ENCODE measurements around the gene NISCH.

The NISCH gene

DNA sequence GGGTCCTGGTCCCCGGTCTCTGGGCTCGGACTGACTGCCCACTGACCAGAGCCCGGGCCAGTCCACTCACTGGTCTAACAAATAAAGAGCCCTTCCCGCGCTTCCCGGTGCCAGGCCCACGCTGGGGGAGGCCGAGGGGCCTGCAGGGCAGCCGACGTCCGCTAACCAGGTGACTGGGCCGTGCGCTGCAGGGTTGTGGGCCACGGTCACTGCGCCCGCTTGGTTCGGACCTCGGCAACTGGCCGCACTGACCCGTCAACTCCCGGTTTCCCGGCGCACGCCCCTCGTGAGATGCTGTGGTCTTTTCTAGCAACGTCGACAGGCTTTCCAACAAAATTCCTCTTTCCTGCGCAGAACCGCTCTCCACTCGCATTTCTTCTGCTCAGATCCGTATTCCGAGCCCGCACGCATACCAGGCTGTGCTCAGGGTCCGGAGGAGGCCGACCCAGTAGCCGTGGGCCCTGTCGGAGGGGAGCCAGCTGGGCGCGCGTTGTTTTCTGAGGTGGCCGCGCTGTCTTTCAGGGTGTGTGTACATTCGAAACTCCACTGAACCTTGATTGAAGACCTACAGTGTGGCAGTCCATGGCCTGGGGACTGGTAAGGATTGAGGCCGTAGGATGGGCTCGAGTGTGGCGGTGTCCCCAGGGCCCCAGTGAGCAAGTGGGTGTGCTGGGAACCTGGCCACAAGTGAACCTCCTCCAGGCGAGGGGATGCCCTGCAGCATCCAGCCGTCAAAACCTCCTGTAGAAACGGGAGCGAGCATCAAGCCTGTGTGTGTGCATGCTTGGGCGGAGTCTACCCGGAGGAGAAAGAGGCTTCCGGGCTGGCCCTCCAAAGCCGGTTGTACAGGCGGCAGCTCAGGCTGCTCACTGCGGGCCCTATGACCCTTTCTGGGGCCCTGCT lies 79.1 kb downstream of the NISCH start:
- H3K27ac ChIP-seq: peak overlapping the region; percentile 82
- peaks cover 26% of the 10 kb centered on the region for H3K36me3 ChIP-seq
- TF ChIP-seq Cebpa-rat (IDR thresholded peaks at IDR 0.05): no peak
- H3K4me1 ChIP-seq: peaks cover 77% of the 10 kb centered on the region
- H3K9me3 ChIP-seq: no peaks in the 10 kb centered on the region
- peak overlapping the region; percentile 83 for H3K9ac ChIP-seq
- H3K4me3 ChIP-seq: peak overlapping the region; percentile 93
- H3K4me2 ChIP-seq: peak overlapping the region; percentile 95
- H3K27me3 ChIP-seq: no peaks in the 10 kb centered on the region
- H4K20me1 ChIP-seq: peaks cover 54% of the 10 kb centered on the region

DNA sequence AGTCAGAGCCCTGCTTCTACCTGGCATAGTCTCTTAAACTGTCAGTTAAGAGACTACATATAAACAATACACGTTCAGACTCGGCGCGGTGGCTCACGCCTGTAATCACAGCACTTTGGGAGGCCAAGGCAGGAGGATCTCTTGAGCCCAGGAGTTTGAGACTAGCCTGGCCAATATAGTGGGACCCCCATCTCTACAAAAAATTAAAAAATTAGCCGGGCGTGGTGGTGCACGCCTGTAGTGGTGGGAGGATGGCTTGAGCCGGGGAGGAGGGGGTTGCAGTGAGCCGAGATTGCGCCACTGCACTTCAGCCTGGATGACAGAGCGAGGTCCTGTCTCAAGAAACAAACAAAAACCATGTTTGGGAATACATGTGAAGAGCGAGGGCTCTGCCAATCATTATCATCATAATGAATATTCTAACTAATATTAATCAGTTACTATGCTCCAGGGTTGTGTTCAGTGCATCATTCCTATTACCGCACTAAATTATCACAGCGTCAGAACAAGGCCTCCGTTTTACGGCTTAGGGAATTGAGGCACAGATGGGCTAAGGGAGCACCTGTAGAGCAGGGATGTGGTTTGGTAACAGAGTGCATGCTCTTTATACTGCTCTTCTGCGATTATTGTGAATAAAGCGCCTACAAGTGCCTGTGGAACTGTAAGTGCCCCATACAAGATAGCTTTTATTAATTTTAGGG lies 80.2 kb downstream of the NISCH start:
- Histone ChIP-seq H3K9me3 (no peaks in the 10 kb centered on the region), H3K27me3 (no peaks in the 10 kb centered on the region), H3K4me3 (peak overlapping the region; percentile 25; the same call in 1 of the 2 replicates), H3K4me2 (peak overlapping the region; percentile 95), H3K9ac (no peak overlapping the region), H3K4me1 (peaks cover 68% of the 10 kb centered on the region), H4K20me1 (peaks cover 53% of the 10 kb centered on the region), H3K36me3 (peaks cover 25% of the 10 kb centered on the region; the same call in 1 of the 2 replicates), H3K27ac (no peak overlapping the region)
- TF ChIP-seq Cebpa-rat (IDR thresholded peaks at IDR 0.05): no peak

DNA sequence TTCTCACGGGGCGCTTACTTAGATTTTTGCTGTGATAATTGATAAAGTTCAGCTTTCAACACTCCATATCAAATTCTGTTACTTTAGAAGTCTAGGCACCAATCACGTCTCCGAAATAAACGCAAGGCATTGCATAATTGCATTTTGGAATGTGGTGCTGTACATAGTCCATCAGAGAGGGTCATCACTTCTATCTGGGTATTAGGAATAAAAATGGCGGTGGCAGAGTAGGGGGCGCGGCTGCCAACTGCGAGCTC lies 80.6 kb downstream of the NISCH start:
- no peaks in the 10 kb centered on the region for H3K27me3 ChIP-seq
- no peak overlapping the region for H3K27ac ChIP-seq
- no peak for TF ChIP-seq Cebpa-rat (IDR thresholded peaks at IDR 0.05)
- peaks cover 26% of the 10 kb centered on the region for H3K36me3 ChIP-seq
- H3K9ac ChIP-seq: no peak overlapping the region
- H3K4me2 ChIP-seq: peak overlapping the region; percentile 95
- no peaks in the 10 kb centered on the region for H3K9me3 ChIP-seq
- peak overlapping the region; percentile 25; the same call in 1 of the 2 replicates for H3K4me3 ChIP-seq
- peaks cover 53% of the 10 kb centered on the region for H4K20me1 ChIP-seq
- H3K4me1 ChIP-seq: peaks cover 64% of the 10 kb centered on the region

DNA sequence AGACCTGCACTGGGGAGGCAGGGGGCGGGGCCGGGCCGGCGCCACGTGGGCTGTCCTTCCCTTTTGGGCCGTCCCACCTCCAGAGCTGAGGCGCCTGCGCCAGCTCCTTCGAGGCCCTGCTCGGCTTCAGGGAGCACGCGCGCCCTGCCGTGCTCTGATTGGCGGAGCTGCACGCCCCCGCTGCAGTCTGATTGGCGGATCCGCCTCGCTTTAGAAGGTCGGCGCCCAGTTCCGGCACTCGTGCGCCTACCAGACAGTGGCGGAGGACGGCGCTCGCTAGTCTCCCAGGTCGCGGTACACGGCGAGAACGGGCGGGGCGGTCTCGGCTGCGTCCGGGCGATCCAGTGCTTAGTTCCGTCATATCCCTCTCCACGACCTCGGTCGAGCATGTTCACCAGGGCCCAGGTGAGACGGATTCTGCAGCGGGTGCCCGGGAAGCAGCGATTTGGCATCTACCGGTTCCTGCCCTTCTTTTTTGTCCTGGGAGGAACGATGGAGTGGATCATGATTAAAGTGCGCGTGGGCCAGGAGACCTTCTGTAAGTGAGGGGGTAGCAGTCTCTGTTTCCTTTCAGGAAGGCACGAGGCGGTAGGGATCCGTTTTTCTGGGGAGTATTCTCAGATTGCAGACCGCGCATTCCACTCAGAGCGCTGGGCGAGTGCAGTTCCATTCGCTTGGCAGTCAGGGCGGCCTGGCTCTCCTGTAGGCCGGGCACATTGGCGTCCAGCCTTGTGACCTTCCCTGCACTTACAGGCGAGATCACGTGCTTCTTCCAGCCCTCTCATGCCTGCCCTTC lies 81.2 kb downstream of the NISCH start, which contains the start of gene UQCC5:
TSS of gene UQCC5 (plus strand) at position 237 of the 796 bp plus-strand sequence. CDS start at position 388, 151 bp downstream.
- peak within 1 kb of the TSS; percentile 81 for H3K4me3 ChIP-seq
- TF ChIP-seq Cebpa-rat (IDR thresholded peaks at IDR 0.05): no peak
- peak within 1 kb of the TSS; percentile 87 for H3K9ac ChIP-seq
- peaks cover 28% of the 10 kb centered on the region for H3K36me3 ChIP-seq
- H3K9me3 ChIP-seq: no peaks in the 10 kb centered on the region
- H3K27ac ChIP-seq: peak within 1 kb of the TSS; percentile 80
- H3K4me2 ChIP-seq: peak within 1 kb of the TSS; percentile 95
- peaks cover 58% of the 10 kb centered on the region for H3K4me1 ChIP-seq
- no peaks in the 10 kb centered on the region for H3K27me3 ChIP-seq
- peaks cover 53% of the 10 kb centered on the region for H4K20me1 ChIP-seq

DNA sequence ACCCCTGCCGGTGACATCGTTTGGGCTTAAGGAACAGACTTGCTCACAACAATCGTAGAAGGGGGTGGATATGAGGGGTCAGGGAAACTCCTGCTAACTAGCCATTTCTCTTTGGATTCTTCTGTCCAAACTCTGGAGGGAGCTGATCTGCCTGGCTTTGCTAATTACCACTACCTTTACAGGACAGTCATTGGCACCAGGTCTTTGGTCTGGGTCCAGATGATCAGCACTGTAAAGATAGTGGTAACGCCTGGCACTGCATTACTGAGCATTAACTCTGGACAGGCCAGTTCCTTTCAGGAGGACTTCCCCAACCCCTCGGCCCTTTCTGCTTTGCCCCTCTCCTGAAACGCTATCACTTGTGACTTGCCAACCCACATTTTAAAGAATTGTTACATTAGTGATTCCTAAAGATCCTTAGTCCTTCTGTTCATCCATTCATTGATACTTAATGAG lies 81.8 kb downstream of the NISCH start:
- peak overlapping the region; percentile 81 for H3K4me3 ChIP-seq
- H3K4me1 ChIP-seq: peaks cover 52% of the 10 kb centered on the region
- H3K4me2 ChIP-seq: peak overlapping the region; percentile 95
- peak overlapping the region; percentile 87 for H3K9ac ChIP-seq
- no peaks in the 10 kb centered on the region for H3K27me3 ChIP-seq
- TF ChIP-seq Cebpa-rat (IDR thresholded peaks at IDR 0.05): no peak
- H4K20me1 ChIP-seq: peaks cover 47% of the 10 kb centered on the region
- H3K9me3 ChIP-seq: no peaks in the 10 kb centered on the region
- peaks cover 34% of the 10 kb centered on the region for H3K36me3 ChIP-seq
- peak overlapping the region; percentile 80 for H3K27ac ChIP-seq

DNA sequence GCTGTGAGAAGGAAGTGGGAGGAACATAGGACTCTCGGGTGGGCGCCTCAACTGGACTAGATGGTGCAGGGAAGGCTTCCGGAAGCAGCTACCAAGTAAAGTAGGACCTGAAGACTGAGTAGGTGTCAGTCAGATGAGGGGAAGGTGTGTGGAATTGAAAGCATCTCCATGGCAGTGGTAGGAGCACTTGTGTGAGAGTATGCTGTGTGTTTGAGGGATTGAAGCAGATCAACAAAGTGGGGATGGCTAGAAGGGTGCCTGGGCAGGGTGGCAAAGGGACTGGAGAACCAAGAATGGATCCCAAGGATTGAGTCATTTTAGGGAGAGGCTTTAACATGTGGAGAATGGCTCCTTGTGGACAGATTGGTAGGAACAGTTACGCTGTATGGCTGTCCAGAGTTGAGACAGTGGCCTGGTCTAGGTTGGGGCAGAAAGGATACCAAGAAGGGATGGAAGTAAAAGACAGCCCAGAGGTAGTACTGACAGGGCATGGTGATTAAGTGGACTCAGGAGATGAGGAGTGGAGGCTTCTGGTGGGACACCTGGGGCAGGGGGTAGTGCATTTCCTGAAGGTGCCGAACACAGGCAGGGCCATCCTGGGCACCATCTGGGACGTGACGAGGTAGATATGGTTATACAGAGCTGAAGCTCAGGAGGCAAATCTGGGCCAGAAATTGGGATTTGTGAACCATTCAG lies 82.5 kb downstream of the NISCH start:
- H3K27me3 ChIP-seq: no peaks in the 10 kb centered on the region
- H3K4me1 ChIP-seq: peaks cover 45% of the 10 kb centered on the region
- TF ChIP-seq Cebpa-rat (IDR thresholded peaks at IDR 0.05): no peak
- H3K9me3 ChIP-seq: no peaks in the 10 kb centered on the region
- peaks cover 37% of the 10 kb centered on the region for H3K36me3 ChIP-seq
- no peak overlapping the region for H3K27ac ChIP-seq
- H3K9ac ChIP-seq: peak overlapping the region; percentile 87
- peak overlapping the region; percentile 81 for H3K4me3 ChIP-seq
- H3K4me2 ChIP-seq: peak overlapping the region; percentile 95
- peaks cover 49% of the 10 kb centered on the region for H4K20me1 ChIP-seq

DNA sequence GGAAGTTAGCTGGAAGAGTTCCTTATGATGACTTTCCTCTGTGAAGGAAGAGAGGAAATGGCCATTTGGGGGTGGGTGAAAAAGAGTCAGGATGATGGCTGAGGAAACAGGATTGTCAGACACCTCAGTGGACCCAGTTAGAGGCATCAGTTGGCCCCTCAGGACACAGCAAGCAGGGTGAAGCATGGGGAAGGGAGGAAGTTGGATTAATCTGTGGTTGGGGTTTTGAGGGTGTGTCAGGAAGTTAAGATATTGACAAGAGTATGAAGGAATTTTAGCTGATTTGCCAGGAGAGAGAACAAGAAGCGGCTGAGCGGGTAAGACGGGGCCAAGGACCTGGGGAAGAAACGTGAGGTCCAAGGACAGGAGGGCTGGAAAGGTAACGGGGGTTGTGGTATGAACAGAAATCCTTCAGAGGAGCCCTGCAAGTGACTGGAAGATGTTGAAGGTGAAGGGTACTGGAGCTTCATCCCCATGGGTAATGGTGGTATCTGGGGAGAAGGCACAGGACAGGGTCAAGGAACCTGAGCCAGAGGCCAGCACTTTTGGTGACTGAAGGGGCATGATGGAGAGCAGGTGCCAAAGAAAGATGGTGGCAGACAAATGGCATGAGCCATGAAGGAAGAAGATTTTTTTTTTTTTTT lies 83.7 kb downstream of the NISCH start:
- Histone ChIP-seq H3K4me1 (peaks cover 43% of the 10 kb centered on the region), H3K9me3 (no peaks in the 10 kb centered on the region), H3K4me2 (peak overlapping the region; percentile 95), H3K9ac (no peak overlapping the region), H3K4me3 (no peak overlapping the region), H4K20me1 (peaks cover 60% of the 10 kb centered on the region), H3K27ac (peak overlapping the region; percentile 39), H3K36me3 (peaks cover 47% of the 10 kb centered on the region), H3K27me3 (no peaks in the 10 kb centered on the region)
- no peak for TF ChIP-seq Cebpa-rat (IDR thresholded peaks at IDR 0.05)

DNA sequence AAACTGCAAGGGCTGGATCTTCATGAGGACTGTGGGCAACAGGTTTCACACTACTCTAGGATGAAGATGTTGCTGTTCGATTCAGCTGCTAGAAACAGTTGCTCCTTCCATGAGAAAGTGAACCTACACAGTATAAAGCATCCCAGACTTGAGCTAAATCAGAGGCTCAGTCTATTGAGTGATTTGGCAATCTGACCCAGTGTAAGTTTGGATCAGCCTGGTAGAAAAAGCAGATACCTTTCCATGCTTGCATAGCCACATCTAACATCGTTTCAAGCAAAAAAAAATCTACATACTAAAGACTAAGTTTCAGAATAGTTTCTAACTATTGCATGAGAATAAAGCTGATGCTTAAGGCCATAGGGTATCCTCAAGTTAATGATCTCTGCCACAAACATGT lies 85.6 kb downstream of the NISCH start:
- no peak overlapping the region for H3K4me3 ChIP-seq
- no peak overlapping the region for H3K4me2 ChIP-seq
- H3K9me3 ChIP-seq: no peaks in the 10 kb centered on the region
- no peak for TF ChIP-seq Cebpa-rat (IDR thresholded peaks at IDR 0.05)
- peaks cover 79% of the 10 kb centered on the region for H4K20me1 ChIP-seq
- peaks cover 66% of the 10 kb centered on the region for H3K36me3 ChIP-seq
- no peak overlapping the region for H3K27ac ChIP-seq
- no peaks in the 10 kb centered on the region for H3K27me3 ChIP-seq
- H3K9ac ChIP-seq: no peak overlapping the region
- H3K4me1 ChIP-seq: peaks cover 24% of the 10 kb centered on the region

All from BLaER1 (cell line).